Femur (tissue), 1 donor: ENCODE measurements around the gene RFPL3.
"Not testable (repeated sequence)": the region's sequence is repeated elsewhere in the genome, so short reads cannot be mapped to it uniquely, and the experiment has no call there.

Source experiments
- DNase-seq: peaks from one replicate; pipeline ENCODE4 v3.0.0-alpha.2; 2017

Gene RFPL3

DNA sequence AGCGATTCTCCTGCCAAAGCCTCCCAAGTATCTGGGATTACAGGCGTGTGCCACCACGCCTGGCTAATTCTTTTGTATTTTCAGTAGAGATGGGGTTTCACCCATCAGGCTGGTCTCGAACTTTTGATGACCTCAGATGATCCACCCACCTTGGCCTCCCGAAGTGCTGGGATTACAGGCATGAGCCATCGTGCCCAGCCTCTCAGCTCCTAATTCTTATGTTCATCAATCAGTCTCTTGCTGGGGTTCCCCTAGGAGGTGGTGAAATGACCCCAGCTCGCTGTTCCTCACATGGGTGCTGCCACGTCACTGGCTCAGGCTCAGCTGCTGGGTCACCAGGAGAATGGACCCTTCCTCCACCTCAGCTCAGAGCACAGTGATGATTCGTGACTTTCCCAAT lies at the start of gene RFPL3:
Gene RFPL3, plus strand, starts transcription at position 301 of the 400 bp plus-strand sequence. CDS start 205 bp downstream, outside the sequence.
- DNase-seq, result not testable (repeated sequence)

DNA sequence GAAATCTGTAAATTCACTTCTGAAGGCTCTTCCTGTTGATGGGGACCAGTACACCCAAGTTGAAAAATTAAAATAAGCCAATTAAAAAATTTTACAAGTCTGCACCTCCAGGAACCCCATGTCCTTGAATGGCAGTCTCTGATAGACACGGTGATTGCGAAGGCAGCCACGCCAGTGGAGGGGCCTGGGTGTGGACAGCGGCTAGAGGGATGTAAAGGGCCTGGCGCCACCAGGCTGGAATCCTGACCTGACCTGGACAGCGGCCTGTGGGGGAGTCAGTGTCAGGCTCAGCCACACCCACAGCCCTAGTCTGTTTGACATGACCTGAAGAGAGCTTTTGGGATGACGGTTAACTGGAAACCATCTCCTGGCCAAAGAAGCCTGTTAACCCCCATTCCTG lies 49.5 kb upstream of the RFPL3 start:
- DNase-seq, result no peak

DNA sequence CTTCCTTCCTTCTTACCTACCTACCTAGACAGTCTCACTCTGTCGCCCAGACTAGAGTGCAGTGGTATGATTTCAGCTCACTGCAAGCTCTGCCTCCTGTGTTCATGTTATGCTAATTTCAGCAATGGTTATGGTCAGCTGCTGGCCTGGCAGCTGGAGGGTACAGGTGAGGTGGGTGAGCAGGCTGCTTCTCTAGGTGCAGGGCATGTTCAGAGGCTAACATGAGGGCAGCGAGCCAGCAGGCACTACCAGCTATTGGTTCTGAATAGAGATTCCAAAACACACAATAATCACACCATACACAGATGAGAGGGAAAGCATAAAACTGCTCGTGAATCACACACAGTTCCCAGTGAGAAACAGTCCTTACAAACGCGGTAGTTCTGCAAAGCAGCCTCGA lies 48.7 kb upstream of the RFPL3 start:
- DNase-seq, result no peak

DNA sequence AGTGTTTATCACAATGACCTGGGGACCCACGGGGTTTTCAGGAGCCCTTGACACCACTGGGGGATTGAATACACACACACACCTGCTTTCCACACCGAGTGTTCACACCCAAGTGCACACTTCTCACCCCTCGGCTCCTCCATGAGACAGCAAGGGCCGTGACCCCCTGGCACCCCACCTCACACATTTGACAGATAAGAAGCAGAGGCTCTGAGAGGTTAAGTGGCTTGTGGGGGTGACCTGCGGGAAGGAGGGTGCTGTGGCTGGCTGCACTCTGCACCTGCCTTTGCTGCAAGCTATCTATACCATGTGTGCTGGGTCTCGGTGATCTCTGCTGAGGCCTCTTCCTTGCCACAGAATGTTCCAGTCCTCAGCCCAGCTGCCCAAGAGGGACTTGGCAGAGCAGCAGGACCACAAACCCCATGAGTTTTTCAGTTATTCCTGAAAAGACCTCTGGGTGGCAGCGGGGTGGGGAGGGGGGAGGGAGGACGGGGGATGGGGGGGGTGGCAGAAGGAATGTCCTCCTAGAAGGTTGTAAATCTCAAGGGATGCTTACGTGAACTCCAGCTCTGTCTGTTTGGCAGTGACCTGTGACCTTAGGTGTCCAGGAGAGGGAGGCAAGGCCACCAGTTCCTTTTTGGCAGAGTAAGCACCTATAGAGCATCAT lies 47.9 kb upstream of the RFPL3 start:
- DNase-seq, result no peak

DNA sequence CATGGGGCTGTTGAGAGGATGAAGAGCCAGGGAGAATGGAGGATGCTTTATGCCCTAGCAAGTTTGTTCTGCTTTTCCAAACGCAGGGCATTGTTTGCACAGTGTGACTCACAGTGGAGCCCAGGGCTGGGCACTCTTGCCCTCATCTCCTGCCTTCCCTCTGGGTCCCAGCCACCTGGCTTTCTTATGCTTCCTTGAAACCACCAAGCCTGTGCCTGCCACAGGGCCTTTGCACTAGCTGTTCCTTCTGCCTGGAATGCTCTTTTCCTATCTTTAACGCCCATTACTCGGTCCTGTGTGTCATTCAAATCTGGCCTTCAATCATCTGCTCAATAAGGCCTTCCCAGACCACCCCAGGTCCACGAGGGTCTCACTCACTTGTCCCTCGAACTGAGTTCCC lies 46.9 kb upstream of the RFPL3 start:
- DNase-seq, result no peak

DNA sequence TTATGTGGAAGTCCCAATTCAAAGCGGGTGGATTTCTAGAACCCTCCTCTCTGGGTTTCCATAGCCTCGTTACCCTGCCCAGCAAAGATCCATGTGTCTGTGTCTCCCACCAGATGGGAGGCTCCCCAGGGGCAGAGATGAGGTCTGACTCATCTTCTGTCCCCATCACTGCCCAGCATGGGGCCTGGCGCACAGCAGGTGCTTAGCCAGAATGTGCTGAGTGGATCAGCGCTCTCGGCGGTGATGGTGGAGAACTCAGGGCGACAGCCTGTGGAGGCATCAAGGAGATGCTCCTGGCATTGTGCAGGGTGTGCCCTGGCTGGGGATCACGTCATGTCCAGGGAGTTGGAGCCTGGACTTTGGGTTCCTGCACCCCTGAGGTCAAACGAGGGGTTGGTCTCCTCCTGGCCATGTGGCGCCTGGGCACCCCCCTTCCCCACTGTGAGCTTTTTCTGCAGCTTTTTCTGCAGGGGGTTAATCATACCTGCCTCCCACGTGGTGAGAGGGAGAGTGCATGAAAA lies 46.1 kb upstream of the RFPL3 start:
- DNase-seq, result no peak

DNA sequence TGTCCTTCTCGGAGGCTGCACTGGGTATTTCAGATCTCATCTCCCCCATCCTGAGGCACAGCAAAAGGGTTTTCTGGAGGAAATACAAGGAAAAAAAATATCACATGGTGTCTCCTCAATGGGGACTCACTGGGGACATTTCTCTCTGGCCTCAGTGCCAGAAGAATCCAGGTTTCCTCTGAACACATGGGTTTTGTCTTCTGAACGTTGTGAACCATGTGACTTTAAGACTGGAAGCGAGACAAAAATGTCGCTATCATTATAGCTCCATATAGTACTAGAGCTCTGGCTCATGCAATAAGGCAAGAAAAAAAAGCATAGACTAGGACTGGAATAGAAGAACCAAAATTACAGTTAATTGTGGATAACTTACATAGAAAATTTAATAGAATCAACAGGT lies 44.9 kb upstream of the RFPL3 start:
- no peak for DNase-seq

DNA sequence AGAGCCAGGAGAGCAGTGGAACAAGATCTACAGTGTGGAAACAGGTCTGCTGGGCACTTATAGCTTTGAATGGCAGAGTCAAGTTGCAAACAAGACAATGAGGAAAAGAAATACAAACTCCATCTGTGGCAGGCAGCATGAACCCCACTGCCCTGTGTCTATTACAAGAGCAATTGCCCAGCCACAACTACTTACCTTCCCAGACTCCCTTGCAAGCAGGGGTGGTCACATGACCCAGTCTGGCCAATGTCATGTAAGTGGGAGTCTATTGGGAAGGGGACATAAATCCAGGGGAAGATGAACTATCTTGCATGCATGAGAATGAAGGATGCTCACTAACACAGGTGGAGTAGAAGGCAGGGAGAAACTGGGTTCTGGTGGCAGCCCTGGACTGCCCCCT lies 44.1 kb upstream of the RFPL3 start:
- DNase-seq, result no peak

DNA sequence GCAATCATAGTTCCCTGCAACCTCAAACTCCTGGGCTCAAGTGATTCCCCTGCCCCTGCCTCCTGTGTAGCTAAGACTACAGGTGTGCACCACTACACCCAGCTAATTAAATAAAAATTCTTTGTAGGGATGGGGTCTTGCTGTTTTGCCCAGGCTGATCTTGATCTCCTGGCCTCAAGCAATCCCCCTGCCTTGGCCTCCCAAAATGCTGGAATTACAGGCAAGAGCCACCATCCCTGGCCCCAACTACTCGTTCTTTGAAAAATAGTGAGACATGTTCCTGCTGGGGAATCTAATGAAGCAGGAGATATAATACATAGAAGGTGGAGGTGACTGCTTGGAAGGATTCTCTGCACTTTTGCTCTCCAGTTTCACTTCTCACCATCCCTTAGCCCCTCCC lies 40.1 kb upstream of the RFPL3 start:
- no peak for DNase-seq

DNA sequence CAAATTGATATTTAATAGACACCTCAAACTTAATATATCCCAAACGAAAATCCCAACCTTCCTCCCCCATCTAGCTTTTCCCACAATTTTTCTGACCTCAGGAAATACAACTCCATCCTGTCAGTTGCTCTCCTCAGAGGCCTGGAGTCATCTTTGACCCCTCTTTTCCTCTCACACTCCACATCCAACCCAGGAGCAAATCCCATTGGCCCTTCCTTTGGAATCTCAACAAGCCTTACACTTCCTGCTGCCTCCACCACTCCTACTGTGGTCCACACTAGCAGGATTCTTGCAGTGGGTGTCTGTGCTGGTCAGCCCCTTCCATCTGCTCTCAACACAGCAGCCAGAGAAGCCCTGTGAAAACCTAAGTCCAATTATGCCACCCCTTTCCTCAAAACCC lies 39.3 kb upstream of the RFPL3 start:
- peak; percentile 5 for DNase-seq

DNA sequence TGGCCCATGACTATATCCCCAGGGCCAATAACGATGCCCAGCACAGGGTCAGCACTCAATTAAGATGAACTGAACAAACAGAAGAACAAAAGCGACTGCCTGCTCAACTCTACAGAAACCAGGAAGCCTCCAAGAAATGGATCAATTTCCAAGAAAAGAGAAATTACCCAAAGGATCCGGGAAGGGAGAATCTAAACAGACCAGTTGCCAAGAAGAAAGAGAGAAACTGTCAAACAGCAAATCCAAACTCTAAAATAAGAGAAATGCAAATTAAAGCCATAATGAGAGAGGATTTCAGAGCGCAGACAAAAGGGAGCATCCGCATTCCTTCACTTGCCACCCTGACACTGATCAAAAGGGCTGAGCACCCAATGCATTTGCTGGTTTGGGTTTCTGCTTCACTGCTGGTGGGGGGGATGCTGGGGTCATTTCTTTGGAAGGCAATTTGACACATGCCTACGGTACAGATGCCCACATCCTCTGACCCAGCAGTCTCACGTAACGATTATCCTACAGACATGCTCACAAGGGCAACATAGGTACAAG lies 37.7 kb upstream of the RFPL3 start:
- peak; percentile 5 for DNase-seq

DNA sequence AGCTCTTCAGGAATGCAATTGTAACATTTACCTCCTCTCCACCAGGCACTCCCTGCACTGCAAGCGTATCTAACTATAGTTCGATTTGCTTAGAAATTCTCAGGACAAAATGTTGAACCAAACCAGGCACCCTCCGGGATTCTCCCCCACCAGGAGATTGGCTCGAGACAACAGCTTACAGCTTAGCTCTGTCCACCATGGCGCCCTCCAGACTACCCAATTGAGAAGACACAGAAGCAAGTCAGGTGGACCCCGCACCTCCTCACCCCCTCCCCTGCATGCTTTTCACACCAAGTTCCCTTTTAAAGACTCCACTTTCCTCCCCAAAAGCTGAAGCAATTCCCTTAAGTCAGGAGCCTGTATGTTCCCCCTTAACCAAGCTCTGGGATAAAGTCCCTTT lies 34.7 kb upstream of the RFPL3 start:
- DNase-seq, result no peak

DNA sequence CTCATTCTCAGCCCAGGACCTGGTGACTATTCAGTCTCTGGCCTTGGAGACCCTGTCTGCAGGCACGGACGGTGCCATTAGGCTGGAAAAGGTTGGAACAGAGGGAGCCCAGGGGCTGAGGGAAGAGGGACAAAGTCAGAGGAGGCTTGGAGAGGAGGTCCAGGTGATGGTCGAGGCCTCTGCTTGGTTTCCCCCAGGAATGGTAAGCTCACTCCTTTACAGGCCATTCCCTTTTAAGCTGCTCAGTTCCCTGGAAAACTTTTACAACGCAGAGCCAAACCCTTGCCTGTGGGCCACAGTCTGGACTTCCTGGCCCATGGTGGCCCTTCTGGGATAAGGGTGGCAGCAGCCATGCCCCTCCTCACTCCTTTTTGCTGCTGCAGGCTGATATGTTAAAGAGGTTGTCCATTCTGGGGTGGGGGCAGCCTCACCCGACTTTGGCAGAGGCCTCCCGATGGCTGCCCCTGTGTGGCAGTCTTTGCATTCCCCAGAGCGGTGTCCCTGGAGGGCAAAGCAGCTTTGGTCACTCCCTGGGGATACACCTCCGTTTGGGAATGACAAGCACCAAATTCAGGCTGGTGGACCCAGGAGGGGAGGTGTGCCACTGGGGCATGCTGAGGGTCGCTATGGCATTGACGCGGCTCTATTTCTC lies 34.0 kb upstream of the RFPL3 start:
- DNase-seq, result no peak

DNA sequence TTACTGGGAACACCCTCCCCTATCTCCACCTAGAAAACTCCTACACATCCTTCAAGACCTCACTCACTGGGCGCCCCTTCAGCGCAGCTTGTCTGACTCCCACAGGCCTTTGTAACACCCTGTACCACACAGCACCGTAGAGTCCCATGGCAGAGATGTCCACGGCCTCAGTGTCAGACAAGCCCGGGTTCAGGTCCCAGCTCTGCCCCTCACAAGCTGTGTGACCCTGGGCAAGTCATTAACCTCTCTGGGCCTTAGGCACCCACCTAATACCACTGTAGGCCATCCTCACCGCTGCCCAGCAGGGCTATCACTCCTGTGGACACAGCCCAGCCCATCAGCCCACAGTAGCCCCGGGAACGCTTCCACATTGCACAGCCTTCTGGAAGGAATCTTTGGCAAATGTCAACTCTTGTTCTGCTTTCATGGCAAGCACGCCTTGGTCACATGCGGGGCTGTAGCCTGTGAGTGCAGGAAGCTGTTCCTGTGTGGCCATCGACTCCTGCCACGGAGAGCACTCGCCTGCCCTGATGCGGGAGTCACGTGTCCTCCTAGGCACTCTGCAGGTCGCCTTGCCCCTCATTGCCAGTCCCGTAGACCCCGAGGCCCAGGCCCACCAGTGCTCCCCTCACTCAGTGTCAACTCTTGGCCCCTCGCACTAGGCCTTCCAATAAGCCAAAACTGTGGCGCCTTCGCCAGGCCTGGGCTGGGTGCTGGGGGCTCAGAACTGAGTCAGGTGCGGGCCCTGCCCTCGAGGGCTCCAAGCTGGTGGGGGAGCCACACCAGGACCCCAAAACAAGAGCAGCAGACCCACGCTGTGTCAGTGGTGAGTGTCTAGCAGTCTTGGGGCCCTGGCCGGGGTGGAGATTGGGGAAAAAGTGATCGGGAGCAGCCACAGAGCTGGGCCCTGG lies 32.9 kb upstream of the RFPL3 start:
- no peak for DNase-seq

DNA sequence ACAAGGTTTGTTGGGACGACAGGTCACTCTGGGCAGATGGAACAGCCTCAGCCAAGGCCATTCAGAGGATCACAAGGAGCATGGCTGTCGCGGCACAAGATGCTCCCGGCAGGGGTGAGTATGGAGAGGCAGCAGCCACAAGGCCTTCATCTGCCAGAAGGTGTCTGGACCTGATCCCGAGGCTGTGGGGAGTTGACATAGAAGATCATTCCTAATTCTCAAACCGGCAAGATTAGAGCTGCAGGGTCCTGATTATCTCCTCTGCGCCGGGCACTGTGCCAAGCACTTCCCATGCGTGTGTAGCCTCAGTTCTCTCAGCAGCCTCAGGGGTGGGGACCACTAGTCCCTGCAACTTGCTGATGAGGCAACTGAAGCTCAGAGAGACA lies 32.3 kb upstream of the RFPL3 start:
- no peak for DNase-seq

DNA sequence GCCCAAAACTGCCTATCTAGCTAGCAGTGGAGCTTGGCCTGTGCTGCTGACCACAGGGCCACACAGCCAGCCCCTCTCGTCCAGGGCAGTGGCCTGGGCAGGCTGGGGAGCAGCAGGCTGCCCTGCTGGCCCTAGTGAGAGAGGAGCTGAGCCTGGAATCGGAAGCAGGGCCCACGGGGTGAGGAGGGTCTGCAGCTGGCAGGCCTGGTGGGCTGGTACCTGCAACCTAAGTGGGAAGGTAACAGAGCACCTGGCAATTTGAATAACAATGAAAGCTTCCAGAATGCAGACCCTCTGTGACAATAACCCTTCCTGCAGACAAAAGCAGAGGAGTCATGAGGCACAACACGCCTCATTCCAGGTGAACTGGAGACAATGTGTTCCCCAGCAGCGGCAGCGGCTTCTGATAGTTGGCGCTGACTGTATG lies 31.8 kb upstream of the RFPL3 start:
- no peak for DNase-seq

DNA sequence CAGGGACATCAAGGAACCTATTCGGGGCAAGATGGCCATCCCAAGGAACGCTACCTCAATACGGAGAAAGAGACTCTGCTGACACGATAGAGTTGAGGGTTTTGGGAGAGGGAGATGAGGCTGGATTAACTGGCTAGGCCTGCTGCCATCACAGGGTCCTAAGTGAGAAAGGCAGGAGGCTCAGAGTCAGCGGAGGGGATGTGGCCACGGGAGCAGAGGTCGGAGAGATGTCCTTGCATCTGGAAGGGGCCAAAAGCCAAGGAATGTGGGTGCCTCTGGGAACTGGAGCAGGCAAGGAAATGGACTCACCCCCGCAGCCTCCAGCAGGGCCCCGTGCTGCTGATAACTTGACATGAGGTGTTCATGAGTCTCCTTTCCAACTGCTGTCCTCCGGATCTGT lies 31.0 kb upstream of the RFPL3 start:
- DNase-seq, result no peak

DNA sequence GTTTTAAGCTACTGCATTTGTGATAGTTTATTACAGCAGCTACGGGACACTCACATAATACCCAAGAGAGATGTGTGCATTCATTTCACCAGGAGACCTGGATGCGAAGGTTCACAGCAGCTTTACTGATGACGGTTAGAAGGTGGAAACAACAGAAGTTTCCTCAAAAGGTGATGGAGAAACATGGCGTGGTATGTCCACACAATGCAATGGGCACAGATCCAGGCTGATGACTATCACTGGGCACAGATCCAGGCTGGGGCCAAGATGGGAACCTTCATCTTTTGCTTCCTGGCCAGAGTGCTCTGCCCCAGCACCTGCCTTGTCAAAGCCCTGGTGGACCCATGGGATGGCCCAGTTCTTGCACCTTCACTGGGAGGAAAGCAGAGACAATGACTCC lies 30.6 kb upstream of the RFPL3 start:
- no peak for DNase-seq

DNA sequence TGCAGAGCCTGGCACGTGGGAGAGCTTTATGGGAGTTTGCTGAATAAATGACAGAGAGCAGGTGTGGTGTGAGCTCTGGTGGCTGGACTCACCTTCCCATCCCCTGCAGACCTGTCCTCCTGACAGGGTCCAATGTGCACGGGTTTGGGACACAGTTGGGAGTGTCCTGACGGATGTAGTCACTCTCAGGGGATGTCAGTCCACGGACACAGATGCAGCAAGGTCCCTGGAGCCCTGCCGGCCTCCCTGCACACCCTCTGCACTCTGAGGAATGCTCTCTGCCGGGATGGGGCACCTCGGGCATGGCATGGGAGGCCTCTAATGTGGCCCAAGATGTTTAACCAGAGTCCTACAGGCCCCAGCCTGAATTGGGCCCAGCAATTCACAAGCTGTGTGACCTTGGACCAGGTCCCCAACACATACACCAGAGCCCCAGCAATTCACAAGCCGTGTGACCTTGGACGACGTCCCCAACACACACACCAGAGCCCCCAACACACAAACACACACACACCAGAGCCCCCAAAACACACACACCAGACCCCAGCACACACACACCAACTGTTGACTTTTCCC lies 30.0 kb upstream of the RFPL3 start:
- DNase-seq, result no peak

DNA sequence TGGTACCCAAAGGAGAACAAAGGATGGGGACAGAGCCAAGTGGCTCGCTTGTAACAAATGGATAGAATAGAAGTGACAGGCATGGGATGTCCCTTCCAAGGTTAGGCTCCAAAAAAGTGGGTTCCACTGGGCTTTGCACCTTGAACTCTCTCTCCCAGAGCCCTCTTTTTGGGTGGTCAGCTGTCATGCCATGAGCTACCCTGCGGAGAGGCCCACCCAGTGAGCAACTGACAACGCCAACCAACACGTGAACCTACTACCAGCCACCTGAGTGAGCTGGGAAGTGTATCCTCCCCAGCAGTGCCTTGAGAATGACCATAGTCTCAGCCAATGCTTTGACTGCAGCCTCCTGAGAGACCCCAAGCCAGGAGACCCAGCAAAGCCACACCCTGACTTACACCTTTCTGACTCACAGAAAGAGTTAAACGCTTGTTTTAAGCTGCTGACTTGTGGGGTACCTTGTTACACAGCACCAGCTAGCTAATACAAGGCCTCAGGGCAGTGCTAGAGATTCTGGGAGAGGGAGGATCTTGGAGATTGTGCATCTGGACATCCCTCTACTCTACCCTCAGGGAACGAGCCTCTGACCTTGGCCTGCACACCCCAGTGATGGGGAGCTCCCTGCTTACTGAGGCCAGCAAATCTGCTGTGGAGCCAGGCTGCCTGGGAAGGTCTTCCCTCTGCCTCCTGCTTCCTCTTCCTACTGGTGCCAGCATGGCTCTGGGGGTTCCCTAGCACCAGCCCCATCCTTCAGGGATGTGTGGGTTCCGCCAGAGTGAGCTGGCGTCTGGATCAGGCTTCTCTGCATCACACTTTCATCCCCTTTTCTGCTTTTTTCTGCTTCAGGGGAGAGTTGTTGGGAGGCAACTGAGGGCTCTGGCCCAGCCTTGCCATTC lies 29.1 kb upstream of the RFPL3 start:
- no peak for DNase-seq

DNA sequence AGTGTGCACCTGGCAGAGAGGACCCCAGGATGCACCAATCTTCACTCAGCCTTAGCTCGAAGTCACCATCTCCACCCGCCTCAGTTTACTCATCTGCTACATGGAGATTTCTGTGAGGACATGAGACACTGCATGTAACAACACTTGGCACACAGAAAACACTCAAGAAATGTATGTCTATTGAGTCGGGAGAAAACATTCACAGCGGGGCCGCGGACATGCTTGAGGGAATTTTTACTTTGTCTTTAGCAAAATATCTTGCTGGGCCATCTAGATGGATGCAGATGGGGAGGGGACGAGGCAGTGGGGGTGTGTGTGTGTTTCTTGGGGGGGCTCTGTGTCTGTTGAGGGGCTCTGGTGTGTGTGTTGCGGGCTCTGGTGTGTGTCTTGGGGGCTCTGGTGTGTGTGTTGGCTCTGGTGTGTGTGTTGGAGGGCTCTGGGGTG lies 28.4 kb upstream of the RFPL3 start:
- DNase-seq, result no peak
